HEK293 (cell line): ENCODE measurements around the gene ARHGAP15.

Experiments used
- ELK4 ChIP-seq: IDR thresholded peaks from 2 replicates; pipeline ENCODE4 v1.6.1; 2011; ENCODE audit warnings: mild to moderate bottlenecking, low read depth, low read length, borderline replicate concordance
- SALL2 ChIP-seq: fragments of 450-650 bp; formaldehyde crosslinking; IDR thresholded peaks from 2 replicates; pipeline ENCODE4 v1.5.0; 2017; ENCODE audit warnings: missing biosample characterization, mild to moderate bottlenecking, missing genetic modification characterization, borderline replicate concordance
- ZNF138 ChIP-seq: fragments of 450-650 bp; formaldehyde crosslinking; IDR thresholded peaks from 2 replicates; pipeline ENCODE4 v1.5.1; 2016; ENCODE audit warnings: missing biosample characterization, missing genetic modification characterization, borderline replicate concordance
- ZNF174 ChIP-seq: fragments of 450-650 bp; formaldehyde crosslinking; IDR thresholded peaks from 2 replicates; pipeline ENCODE4 v1.5.0; 2017; ENCODE audit warnings: missing biosample characterization, mild to moderate bottlenecking, missing genetic modification characterization
- ZNF416 ChIP-seq: fragments of 450-650 bp; formaldehyde crosslinking; IDR thresholded peaks from 2 replicates; pipeline ENCODE4 v1.5.1; 2016; ENCODE audit warnings: missing biosample characterization, missing genetic modification characterization
- ZNF654 ChIP-seq: fragments of 450-650 bp; formaldehyde crosslinking; IDR thresholded peaks from 2 replicates; pipeline ENCODE4 v1.5.1; 2016; ENCODE audit warnings: low read depth, missing biosample characterization, missing genetic modification characterization
- ZNF76 ChIP-seq: fragments of 450-650 bp; formaldehyde crosslinking; IDR thresholded peaks from 2 replicates; pipeline ENCODE4; 2016; ENCODE audit warnings: low read depth, missing biosample characterization, missing genetic modification characterization, borderline replicate concordance
- TF ChIP-seq, protein P1 (sequence below): fragments of 450-650 bp; formaldehyde crosslinking; IDR thresholded peaks from 2 replicates; pipeline ENCODE4 v1.5.1; 2016; ENCODE audit warnings: missing biosample characterization, missing genetic modification characterization

DNA sequence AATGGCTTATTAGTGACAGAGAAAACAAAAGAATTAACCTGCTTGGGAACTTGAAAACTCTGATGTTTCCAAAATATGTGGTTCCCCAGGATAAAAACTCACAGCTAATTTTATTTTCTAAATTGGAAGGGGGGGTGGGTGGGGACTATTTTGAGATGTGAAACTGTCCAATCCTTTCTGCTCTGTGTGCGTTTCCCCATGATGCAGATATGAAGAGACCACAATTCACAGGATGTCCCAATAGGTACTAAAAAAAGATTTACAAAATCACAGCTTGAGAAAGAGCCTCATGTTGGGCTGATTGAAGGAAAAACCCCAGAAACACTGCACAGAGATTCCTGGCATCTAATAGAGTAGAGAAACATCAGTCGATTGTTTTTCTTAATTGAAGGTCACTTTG is 273.2 kb downstream of the ARHGAP15 start:
- TF ChIP-seq ELK4, result no peak
- TF ChIP-seq, protein P1, sequence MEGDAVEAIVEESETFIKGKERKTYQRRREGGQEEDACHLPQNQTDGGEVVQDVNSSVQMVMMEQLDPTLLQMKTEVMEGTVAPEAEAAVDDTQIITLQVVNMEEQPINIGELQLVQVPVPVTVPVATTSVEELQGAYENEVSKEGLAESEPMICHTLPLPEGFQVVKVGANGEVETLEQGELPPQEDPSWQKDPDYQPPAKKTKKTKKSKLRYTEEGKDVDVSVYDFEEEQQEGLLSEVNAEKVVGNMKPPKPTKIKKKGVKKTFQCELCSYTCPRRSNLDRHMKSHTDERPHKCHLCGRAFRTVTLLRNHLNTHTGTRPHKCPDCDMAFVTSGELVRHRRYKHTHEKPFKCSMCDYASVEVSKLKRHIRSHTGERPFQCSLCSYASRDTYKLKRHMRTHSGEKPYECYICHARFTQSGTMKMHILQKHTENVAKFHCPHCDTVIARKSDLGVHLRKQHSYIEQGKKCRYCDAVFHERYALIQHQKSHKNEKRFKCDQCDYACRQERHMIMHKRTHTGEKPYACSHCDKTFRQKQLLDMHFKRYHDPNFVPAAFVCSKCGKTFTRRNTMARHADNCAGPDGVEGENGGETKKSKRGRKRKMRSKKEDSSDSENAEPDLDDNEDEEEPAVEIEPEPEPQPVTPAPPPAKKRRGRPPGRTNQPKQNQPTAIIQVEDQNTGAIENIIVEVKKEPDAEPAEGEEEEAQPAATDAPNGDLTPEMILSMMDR (tag by site-specific recombination), result no peak
- no peak for TF ChIP-seq ZNF76 (tag by site-specific recombination)
- TF ChIP-seq ZNF138, result no peak
- TF ChIP-seq SALL2 (tag by site-specific recombination), result no peak
- TF ChIP-seq ZNF416 (tag by site-specific recombination), result no peak
- no peak for TF ChIP-seq ZNF174 (tag by site-specific recombination)
- no peak for TF ChIP-seq ZNF654 (tag by site-specific recombination)
